SK-N-MC (cell line): ENCODE results near the gene SLC34A3.

Experiments used
- EZH2 ChIP-seq: fragments of 200-600 bp; sonication (generic); IDR thresholded peaks from one replicate; pipeline ENCODE4 v1.6.1; 2017; ENCODE audit warnings: antibody characterized with exemption
- POLR2AphosphoS5 ChIP-seq: IDR thresholded peaks from 2 replicates; pipeline ENCODE4 v1.6.1; 2012; ENCODE audit warnings: mild to moderate bottlenecking, low read depth, low read length, borderline replicate concordance

- TF ChIP-seq EZH2 (no peak), POLR2AphosphoS5 (peak; percentile 91; the same call in 1 of the 2 replicates)
These were observed 30.1 kb upstream of the SLC34A3 start, which contains the start of gene TPRN for GRCh38 chr9:137200311-137201204.
